Left ventricle myocardium inferior (tissue), 1 donor: ENCODE data around the gene VSIG4. TPM values are rescaled to one million over a fixed set of nuclear protein-coding genes. Genes with fewer than 3 reads are reported as not detected.

Experiments
- DNase-seq: peaks from one replicate; pipeline ENCODE4 v3.0.0-alpha.2; 2020
- H3K27ac ChIP-seq: fragments of 200-600 bp; replicated peaks from 2 replicates; pipeline ENCODE4 v1.8.0; 2021
- H3K27me3 ChIP-seq: fragments of 200-600 bp; 2 replicates; pipeline ENCODE4 v1.8.0; 2021; ENCODE audit warnings: low read depth
- H3K36me3 ChIP-seq: fragments of 200-600 bp; 2 replicates; pipeline ENCODE4 v1.8.0; 2021
- H3K4me1 ChIP-seq: fragments of 200-600 bp; 2 replicates; pipeline ENCODE4 v1.8.0; 2021
- H3K4me3 ChIP-seq: fragments of 200-600 bp; 2 replicates; pipeline ENCODE4 v1.8.0; 2021; ENCODE audit warnings: mild to moderate bottlenecking, moderate library complexity
- H3K9me3 ChIP-seq: fragments of 200-600 bp; replicated peaks from 2 replicates; pipeline ENCODE4 v1.8.0; 2021
- intact Hi-C: fragments of 100-400 bp; cut with micrococcal nuclease; formaldehyde crosslinking; loops from one replicate; pipeline ENCODE4 v1.11.0; 2022
- total RNA-seq: library from RNA; stranded (reverse); fragmentation: NEBNext Ultra II Directional; extraction: Animal tissue kit (Norgen Biotek cat#: 25700); gene quantifications from one replicate; pipeline ENCODE4 v1.2.1, GENCODE V29; 2021
- TF ChIP-seq, protein P1 (sequence below): fragments of 200-600 bp; IDR thresholded peaks from 2 replicates; pipeline ENCODE4 v1.8.0; 2021; ENCODE audit warnings: antibody characterized with exemption, mild to moderate bottlenecking, borderline replicate concordance
- donor health status: DM: no; HTN: yes; CAD: no; lungs with severe emphysema.

The VSIG4 gene
- total RNA-seq, 1 donor from 2014 or later: 41.7 TPM

DNA sequence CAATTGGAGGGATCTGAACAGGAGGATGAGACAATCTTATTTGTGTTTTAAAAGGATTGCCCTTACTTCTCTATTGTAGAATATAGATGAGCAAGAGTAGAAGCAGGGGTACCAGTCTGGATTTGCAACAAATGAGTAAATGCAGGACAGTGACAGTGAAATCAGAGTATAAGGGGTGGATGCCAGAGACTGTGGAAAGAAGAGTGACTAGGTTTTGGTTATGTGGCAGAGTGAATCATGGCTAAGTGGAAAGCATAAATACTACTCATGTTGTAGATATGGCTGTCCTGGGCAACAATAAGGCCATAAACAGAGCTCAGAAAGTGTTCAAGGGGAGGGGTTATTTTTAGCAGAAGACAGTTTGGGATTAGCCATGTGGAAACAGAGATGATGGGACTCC is 6.0 kb upstream of the VSIG4 start:
- no peaks in the 10 kb centered on the region for H3K4me1 ChIP-seq
- no peak overlapping the region for H3K4me3 ChIP-seq
- no peaks in the 10 kb centered on the region for H3K36me3 ChIP-seq
- H3K27ac ChIP-seq: no peak overlapping the region
- H3K9me3 ChIP-seq: no peaks in the 10 kb centered on the region
- intact Hi-C loops: no loop called here
- DNase-seq: no peak
- TF ChIP-seq, protein P1, sequence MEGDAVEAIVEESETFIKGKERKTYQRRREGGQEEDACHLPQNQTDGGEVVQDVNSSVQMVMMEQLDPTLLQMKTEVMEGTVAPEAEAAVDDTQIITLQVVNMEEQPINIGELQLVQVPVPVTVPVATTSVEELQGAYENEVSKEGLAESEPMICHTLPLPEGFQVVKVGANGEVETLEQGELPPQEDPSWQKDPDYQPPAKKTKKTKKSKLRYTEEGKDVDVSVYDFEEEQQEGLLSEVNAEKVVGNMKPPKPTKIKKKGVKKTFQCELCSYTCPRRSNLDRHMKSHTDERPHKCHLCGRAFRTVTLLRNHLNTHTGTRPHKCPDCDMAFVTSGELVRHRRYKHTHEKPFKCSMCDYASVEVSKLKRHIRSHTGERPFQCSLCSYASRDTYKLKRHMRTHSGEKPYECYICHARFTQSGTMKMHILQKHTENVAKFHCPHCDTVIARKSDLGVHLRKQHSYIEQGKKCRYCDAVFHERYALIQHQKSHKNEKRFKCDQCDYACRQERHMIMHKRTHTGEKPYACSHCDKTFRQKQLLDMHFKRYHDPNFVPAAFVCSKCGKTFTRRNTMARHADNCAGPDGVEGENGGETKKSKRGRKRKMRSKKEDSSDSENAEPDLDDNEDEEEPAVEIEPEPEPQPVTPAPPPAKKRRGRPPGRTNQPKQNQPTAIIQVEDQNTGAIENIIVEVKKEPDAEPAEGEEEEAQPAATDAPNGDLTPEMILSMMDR: no peak
- H3K27me3 ChIP-seq: no peaks in the 10 kb centered on the region

DNA sequence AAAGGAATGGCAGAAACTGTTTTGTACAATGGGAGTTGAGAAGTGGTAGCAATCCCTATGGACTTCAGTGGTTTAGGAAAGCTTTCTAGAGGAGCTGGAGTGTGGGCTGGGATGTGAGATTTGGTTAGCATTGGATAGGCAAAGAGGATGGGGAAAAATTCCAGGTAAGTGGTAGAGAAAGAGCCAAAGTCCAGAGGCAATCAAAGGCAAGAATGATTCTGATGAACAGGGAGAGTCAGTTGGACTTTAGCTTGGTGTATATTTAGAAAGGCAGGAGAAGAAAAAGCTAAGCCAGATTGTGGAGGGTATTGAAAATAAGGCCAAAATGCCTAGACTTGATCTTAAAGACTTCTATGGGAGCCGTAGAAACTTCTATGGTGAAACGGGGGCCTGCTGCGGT is 3.7 kb upstream of the VSIG4 start:
- intact Hi-C loops: no loop called here
- TF ChIP-seq, protein P1: no peak
- no peak overlapping the region for H3K4me3 ChIP-seq
- no peaks in the 10 kb centered on the region for H3K9me3 ChIP-seq
- H3K36me3 ChIP-seq: no peaks in the 10 kb centered on the region
- no peak overlapping the region for H3K27ac ChIP-seq
- no peaks in the 10 kb centered on the region for H3K4me1 ChIP-seq
- no peak for DNase-seq
- no peaks in the 10 kb centered on the region for H3K27me3 ChIP-seq

GRCh38 chrX:66042307-66043077 is 2.6 kb upstream of the VSIG4 start:
- no peak for DNase-seq
- TF ChIP-seq, protein P1: no peak
- Histone ChIP-seq H3K27ac (no peak overlapping the region), H3K27me3 (no peaks in the 10 kb centered on the region), H3K4me3 (no peak overlapping the region), H3K4me1 (no peaks in the 10 kb centered on the region), H3K9me3 (no peaks in the 10 kb centered on the region), H3K36me3 (no peaks in the 10 kb centered on the region)
- intact Hi-C loops: no loop called here

GRCh38 chrX:66038115-66038514 is 1.8 kb downstream of the VSIG4 start:
- intact Hi-C loops: no loop called here
- Histone ChIP-seq H3K27ac (no peak overlapping the region), H3K4me1 (no peaks in the 10 kb centered on the region), H3K9me3 (no peaks in the 10 kb centered on the region), H3K27me3 (no peaks in the 10 kb centered on the region), H3K4me3 (no peak overlapping the region), H3K36me3 (no peaks in the 10 kb centered on the region)
- TF ChIP-seq, protein P1: no peak
- DNase-seq: no peak

- Histone ChIP-seq H3K4me1 (no peaks in the 10 kb centered on the region), H3K27ac (no peak overlapping the region), H3K4me3 (no peak overlapping the region), H3K27me3 (no peaks in the 10 kb centered on the region), H3K9me3 (no peaks in the 10 kb centered on the region), H3K36me3 (no peaks in the 10 kb centered on the region)
- DNase-seq: no peak
- intact Hi-C loops: no loop called here
- TF ChIP-seq, protein P1: no peak
These were observed 3.6 kb downstream of the VSIG4 start for GRCh38 chrX:66036231-66036630.
